DMS53 treated with DMSO at 0.1 percent for 48 hours (cell line): ENCODE results near the gene NUDT16L1.
"Not testable (repeated sequence)": the region's sequence is repeated elsewhere in the genome, so short reads cannot be mapped to it uniquely, and the experiment has no call there.

Experiments used
- DNase-seq: peaks from one replicate; lab custom pipeline; 2025; ENCODE audit not compliant: unreplicated experiment; lab: John Stamatoyannopoulos, UW

The NUDT16L1 gene

GRCh38 chr16:4713663-4714501 is 20.5 kb downstream of the NUDT16L1 start:
- DNase-seq: no peak

GRCh38 chr16:4714996-4715395 is 21.6 kb downstream of the NUDT16L1 start:
- no peak for DNase-seq

- DNase-seq: no peak
Measured at GRCh38 chr16:4718466-4718865, 25.1 kb downstream of the NUDT16L1 start.

- DNase-seq: no peak
Measured at GRCh38 chr16:4723071-4723767, 29.9 kb downstream of the NUDT16L1 start.

GRCh38 chr16:4724661-4725270 is 31.4 kb downstream of the NUDT16L1 start:
- DNase-seq: no peak

GRCh38 chr16:4726616-4727015 is 33.3 kb downstream of the NUDT16L1 start:
- no peak for DNase-seq

- DNase-seq: no peak
Measured at GRCh38 chr16:4728676-4729075, 35.3 kb downstream of the NUDT16L1 start.

- DNase-seq: no peak
Measured at GRCh38 chr16:4729876-4730275, 36.5 kb downstream of the NUDT16L1 start.

GRCh38 chr16:4733211-4733742 is 39.9 kb downstream of the NUDT16L1 start:
- DNase-seq: no peak

GRCh38 chr16:4733747-4734062 is 40.3 kb downstream of the NUDT16L1 start:
- DNase-seq: no peak

- peak; percentile 78 for DNase-seq
Measured at GRCh38 chr16:4734063-4734729, 40.8 kb downstream of the NUDT16L1 start, which contains the start of the genes ANKS3 and DNAAF8. TSS of gene ANKS3 (minus strand) at chr16:4734271. CDS start at chr16:4730149, 4,122 bp downstream. TSS of gene DNAAF8 (plus strand) at chr16:4734537. CDS start at chr16:4736515, 1,978 bp downstream.

GRCh38 chr16:4734730-4735535 is 41.6 kb downstream of the NUDT16L1 start:
- DNase-seq: peak; percentile 18

- no peak for DNase-seq
Measured at GRCh38 chr16:4736546-4736945, 43.2 kb downstream of the NUDT16L1 start.

GRCh38 chr16:4737545-4737944 is 44.2 kb downstream of the NUDT16L1 start:
- no peak for DNase-seq

GRCh38 chr16:4738370-4738769 is 45.0 kb downstream of the NUDT16L1 start:
- not testable (repeated sequence) for DNase-seq

GRCh38 chr16:4743226-4743878 is 50.0 kb downstream of the NUDT16L1 start:
- DNase-seq: no peak

GRCh38 chr16:4744555-4745273 is 51.4 kb downstream of the NUDT16L1 start:
- no peak for DNase-seq

GRCh38 chr16:4745274-4745569 is 51.9 kb downstream of the NUDT16L1 start:
- DNase-seq: no peak
